PC-3 (cell line): ENCODE measurements around the gene RNF182.

Source experiments
- EZH2 ChIP-seq: fragments of 300-600 bp; sonication (generic); IDR thresholded peaks from one replicate; pipeline ENCODE4 v1.6.1; 2017; ENCODE audit warnings: antibody characterized with exemption, mild to moderate bottlenecking, low read length; ENCODE audit not compliant: unreplicated experiment
- TF ChIP-seq, protein P1 (sequence below): fragments of 300-600 bp; sonication (generic); conservative IDR thresholded peaks from 2 replicates; pipeline ENCODE4 v1.5.1; 2017; ENCODE audit warnings: antibody characterized with exemption, low read depth, mild to moderate bottlenecking, low read length

DNA sequence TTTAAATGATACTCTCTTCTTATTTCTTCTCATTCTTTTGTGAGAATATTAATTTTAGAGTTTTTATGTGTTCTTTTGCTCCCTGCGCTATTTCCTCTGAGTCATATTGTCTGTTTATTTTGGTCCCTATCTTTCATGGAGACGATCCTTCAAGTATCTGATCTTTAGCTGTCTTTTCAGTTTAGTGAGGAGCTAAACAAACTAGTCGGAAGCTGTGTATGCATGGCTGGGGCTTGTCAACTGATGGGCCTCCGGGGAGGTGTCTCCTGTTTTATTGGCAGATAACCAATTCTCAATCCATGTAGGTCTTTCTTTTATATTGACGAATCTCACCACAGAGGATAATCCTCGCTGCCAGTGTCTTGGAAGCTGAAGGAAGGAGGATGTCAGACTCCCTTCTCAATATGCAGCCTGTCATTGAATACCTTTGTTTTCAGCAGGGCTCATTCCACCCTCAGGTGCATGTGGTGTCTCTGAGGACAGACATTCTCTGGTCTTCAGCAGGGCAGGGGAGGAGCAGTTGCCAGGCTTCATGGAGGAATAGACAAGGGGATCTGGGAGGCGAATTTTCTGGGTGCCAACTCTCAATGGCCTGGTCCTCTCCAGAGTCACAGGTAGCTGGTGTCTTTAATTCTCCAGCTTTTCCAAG, 64.9 kb downstream of the RNF182 start:
- TF ChIP-seq, protein P1, sequence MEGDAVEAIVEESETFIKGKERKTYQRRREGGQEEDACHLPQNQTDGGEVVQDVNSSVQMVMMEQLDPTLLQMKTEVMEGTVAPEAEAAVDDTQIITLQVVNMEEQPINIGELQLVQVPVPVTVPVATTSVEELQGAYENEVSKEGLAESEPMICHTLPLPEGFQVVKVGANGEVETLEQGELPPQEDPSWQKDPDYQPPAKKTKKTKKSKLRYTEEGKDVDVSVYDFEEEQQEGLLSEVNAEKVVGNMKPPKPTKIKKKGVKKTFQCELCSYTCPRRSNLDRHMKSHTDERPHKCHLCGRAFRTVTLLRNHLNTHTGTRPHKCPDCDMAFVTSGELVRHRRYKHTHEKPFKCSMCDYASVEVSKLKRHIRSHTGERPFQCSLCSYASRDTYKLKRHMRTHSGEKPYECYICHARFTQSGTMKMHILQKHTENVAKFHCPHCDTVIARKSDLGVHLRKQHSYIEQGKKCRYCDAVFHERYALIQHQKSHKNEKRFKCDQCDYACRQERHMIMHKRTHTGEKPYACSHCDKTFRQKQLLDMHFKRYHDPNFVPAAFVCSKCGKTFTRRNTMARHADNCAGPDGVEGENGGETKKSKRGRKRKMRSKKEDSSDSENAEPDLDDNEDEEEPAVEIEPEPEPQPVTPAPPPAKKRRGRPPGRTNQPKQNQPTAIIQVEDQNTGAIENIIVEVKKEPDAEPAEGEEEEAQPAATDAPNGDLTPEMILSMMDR, result no peak
- TF ChIP-seq EZH2, result no peak
